ENCODE measurements around the gene VIT.

VIT gene

GRCh38 chr2:36775261-36775660 is 78.8 kb downstream of the VIT start:
- no peak for TF ChIP-seq CTCF (IDR thresholded peaks at IDR 0.05; ENCODE audit: control extremely low read depth, extremely low read depth, low read depth, missing control alignments)
- POLR2A ChIA-PET, result no interaction called here
- no peak for DNase-seq (ENCODE audit: extremely low spot score)
- CTCF ChIA-PET, result interaction anchor here (23.3 kb wide), 1 partner anchor 14 kb away, joined by 367 read pairs; no protein-coding TSS in a partner anchor

- ChIA-PET POLR2A (no interaction called here), CTCF (interaction anchor here (23.3 kb wide), 1 partner anchor 13 kb away, joined by 367 read pairs; no protein-coding TSS in a partner anchor)
- DNase-seq (ENCODE audit: extremely low spot score), result no peak
- no peak for TF ChIP-seq CTCF (IDR thresholded peaks at IDR 0.05; ENCODE audit: control extremely low read depth, extremely low read depth, low read depth, missing control alignments)
These were observed 79.3 kb downstream of the VIT start for GRCh38 chr2:36775806-36776205.

DNA sequence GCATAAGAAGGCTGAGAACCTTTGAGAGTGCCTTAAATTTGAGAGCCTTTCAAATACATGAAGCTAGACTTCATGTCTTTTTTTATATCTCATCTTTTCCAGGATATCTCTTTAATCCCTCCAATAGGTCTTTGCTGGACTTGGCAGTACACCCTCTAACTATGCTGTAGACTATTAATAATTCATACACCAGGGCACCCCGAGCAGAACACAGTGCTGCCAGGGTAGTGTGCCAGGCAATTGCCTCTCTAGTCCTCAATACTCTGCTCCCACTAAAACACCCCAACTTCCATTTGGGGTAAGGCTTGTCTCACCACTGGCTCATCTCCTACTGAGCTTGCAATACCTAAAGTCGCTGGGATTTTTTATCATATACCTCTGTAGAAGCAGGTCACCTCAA is 80.8 kb downstream of the VIT start:
- no peak for DNase-seq (ENCODE audit: extremely low spot score)
- CTCF ChIA-PET, result interaction anchor here (1.5 to 23.3 kb wide), 3 partner anchors 2 to 235 kb away, joined by 4 to 367 read pairs (median 367); no protein-coding TSS in a partner anchor
- TF ChIP-seq CTCF (IDR thresholded peaks at IDR 0.05; ENCODE audit: control extremely low read depth, extremely low read depth, low read depth, missing control alignments), result no peak
- POLR2A ChIA-PET, result no interaction called here

DNA sequence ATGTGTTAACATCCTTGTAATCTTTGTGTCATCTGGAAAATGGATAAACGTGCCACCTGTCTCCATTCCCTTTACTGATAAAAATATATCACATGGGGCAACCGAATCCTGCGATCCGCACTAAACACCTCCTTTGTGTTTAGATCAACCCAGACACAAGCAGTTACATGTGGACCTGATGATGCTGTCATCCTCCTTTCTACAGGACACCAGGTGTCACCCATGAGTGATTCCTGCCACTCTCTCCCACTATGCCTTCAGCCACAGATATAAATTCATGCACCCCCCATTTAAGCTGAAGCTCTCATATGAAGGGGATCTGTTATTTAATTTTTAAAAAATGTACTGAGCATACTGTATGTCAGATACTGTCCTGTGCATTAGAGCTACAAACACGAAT is 81.3 kb downstream of the VIT start:
- CTCF ChIA-PET, result interaction anchor here (1.4 to 23.3 kb wide), 5 partner anchors 2 to 235 kb away, joined by 4 to 367 read pairs (median 10); no protein-coding TSS in a partner anchor
- POLR2A ChIA-PET, result no interaction called here
- TF ChIP-seq CTCF (IDR thresholded peaks at IDR 0.05; ENCODE audit: control extremely low read depth, extremely low read depth, low read depth, missing control alignments), result no peak
- no peak for DNase-seq (ENCODE audit: extremely low spot score)

DNA sequence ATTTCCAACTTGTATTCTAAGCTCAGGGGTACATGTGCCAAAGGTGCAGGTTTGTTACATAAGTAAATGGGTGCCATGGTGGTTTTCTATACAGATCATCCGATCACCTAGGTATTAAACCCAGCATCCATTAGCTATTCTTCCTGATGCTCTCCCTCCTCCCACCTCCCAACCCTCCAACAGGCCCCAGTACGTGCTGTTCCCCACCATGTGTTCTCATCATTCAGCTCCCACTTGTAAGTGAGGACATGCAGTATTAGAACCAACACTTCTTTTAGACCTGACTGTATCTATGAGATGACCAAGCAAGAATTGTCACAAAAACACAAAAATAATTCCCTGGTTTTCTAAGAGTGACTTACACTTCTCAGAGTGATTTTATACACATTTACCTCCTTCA is 83.0 kb downstream of the VIT start:
- no peak for DNase-seq (ENCODE audit: extremely low spot score)
- TF ChIP-seq CTCF (IDR thresholded peaks at IDR 0.05; ENCODE audit: control extremely low read depth, extremely low read depth, low read depth, missing control alignments), result no peak
- CTCF ChIA-PET, result interaction anchor here (0.9 to 23.3 kb wide), 14 partner anchors 4 to 445 kb away, joined by 3 to 367 read pairs (median 4); no protein-coding TSS in a partner anchor
- POLR2A ChIA-PET, result no interaction called here

- peak; percentile 72 for TF ChIP-seq CTCF (IDR thresholded peaks at IDR 0.05; ENCODE audit: control extremely low read depth, extremely low read depth, low read depth, missing control alignments)
- DNase-seq (ENCODE audit: extremely low spot score), result peak; percentile 62
- CTCF ChIA-PET, result interaction anchor here (1.1 to 23.3 kb wide), 8 partner anchors 5 to 446 kb away, joined by 3 to 367 read pairs (median 5); no protein-coding TSS in a partner anchor
- POLR2A ChIA-PET, result no interaction called here
These were observed 83.8 kb downstream of the VIT start for GRCh38 chr2:36780231-36780839.

All from GM10248 (cell line).